ENCODE results near the gene ARID4B.

GRCh38 chr1:235287208-235287882 is 40.6 kb downstream of the ARID4B start:
- TF ChIP-seq CTCF (IDR thresholded peaks at IDR 0.05; ENCODE audit: low read length) (no peak), EZH2 (IDR thresholded peaks at IDR 0.05; ENCODE audit: borderline replicate concordance, low read length) (no peak)
